NB4 (cell line): Measurements from ENCODE around the gene MTMR3.
A peak's percentile ranks its signal among the peaks of the same experiment; 100 is the strongest.

ENCODE experiments used
- DNase-seq: peaks from one replicate; pipeline ENCODE4 v3.0.0; 2010; ENCODE audit warnings: low read depth
- H3K4me3 ChIP-seq: one replicate; pipeline ENCODE4 v1.5.1; 2011; ENCODE audit warnings: mild to moderate bottlenecking, low read depth, low read length, moderate library complexity
- CTCF ChIP-seq: IDR thresholded peaks from one replicate; pipeline ENCODE4 v1.5.1; 2012; ENCODE audit warnings: low read depth, low read length
- MAX ChIP-seq: IDR thresholded peaks from 2 replicates; pipeline ENCODE4 v1.6.1; 2011; ENCODE audit warnings: low read depth, low read length
- MYC ChIP-seq: IDR thresholded peaks from 2 replicates; pipeline ENCODE4 v1.6.1; 2011; ENCODE audit warnings: low read depth, low read length
- POLR2A ChIP-seq: IDR thresholded peaks from 2 replicates; pipeline ENCODE4 v1.6.1; 2011; ENCODE audit warnings: mild to moderate bottlenecking; ENCODE audit not compliant: insufficient read length; ENCODE audit errors: extremely low read depth

Gene MTMR3

GRCh38 chr22:29903371-29903770 lies 20.4 kb downstream of the MTMR3 start:
- TF ChIP-seq CTCF (no peak), MAX (no peak), MYC (no peak), POLR2A (no peak)
- no peak overlapping the region for H3K4me3 ChIP-seq

GRCh38 chr22:29904020-29904419 lies 21.0 kb downstream of the MTMR3 start:
- no peak overlapping the region for H3K4me3 ChIP-seq
- no peak for DNase-seq
- TF ChIP-seq MAX (no peak), POLR2A (no peak), MYC (no peak), CTCF (no peak)

More at GRCh38 chr22:29903371-29903770, 20.4 kb downstream of the MTMR3 start:
- no peak for DNase-seq

GRCh38 chr22:29907753-29908515 lies 25.0 kb downstream of the MTMR3 start:
- no peak overlapping the region for H3K4me3 ChIP-seq
- no peak for TF ChIP-seq MYC
- no peak for TF ChIP-seq POLR2A
- no peak for TF ChIP-seq MAX
- TF ChIP-seq CTCF: no peak
- DNase-seq: peak; percentile 69

- TF ChIP-seq CTCF (no peak), MYC (no peak), POLR2A (no peak), MAX (no peak)
- no peak for DNase-seq
- no peak overlapping the region for H3K4me3 ChIP-seq
These were observed 29.2 kb downstream of the MTMR3 start for GRCh38 chr22:29912141-29912540.

- H3K4me3 ChIP-seq: no peak overlapping the region
- TF ChIP-seq MAX (no peak), CTCF (no peak), POLR2A (no peak), MYC (no peak)
- no peak for DNase-seq
These were observed 29.8 kb downstream of the MTMR3 start for GRCh38 chr22:29912605-29913398.
